Fibroblast of mammary gland (primary cell): ENCODE results near the gene DRG1.

Experiments
- DNase-seq: peaks from one replicate; pipeline ENCODE4 v3.0.0-alpha.2; 2010; ENCODE audit warnings: low read depth
- H3K4me3 ChIP-seq: 2 replicates; pipeline ENCODE4 v1.5.1; 2011; ENCODE audit warnings: low read depth, mild to moderate bottlenecking, low read length, moderate library complexity; ENCODE audit not compliant: control insufficient read depth
- CTCF ChIP-seq: conservative IDR thresholded peaks from 2 replicates; pipeline ENCODE4 v1.5.1; 2011; ENCODE audit warnings: low read depth, low read length, inconsistent platforms; ENCODE audit not compliant: control insufficient read depth, insufficient read depth

DRG1 gene

GRCh38 chr22:31440681-31441080, 41.3 kb downstream of the DRG1 start:
- TF ChIP-seq CTCF, result no peak
- H3K4me3 ChIP-seq, result no peak overlapping the region
- DNase-seq, result no peak

DNA sequence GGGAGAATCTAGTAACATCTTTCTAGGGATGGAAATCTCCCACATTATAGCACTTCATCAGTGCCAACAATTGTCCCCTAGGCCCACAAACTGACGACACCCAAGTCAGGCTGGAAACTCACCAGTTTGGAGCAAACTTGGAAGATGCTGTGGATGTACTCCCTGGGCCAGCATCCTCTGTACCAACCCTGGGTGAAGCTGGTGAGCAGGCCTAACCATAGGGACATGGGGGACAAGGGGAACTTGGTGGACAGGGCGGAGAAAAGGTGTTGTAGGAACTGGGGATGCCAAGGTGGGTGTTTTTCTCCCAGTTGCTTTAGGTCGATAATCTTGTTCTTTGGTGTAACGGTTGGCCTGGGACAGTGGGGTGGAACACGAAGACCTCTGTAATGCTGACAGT, 42.2 kb downstream of the DRG1 start:
- TF ChIP-seq CTCF, result no peak
- no peak for DNase-seq

GRCh38 chr22:31442768-31443489, 43.5 kb downstream of the DRG1 start:
- no peak for DNase-seq
- TF ChIP-seq CTCF, result no peak
- no peak overlapping the region for H3K4me3 ChIP-seq

More for the DNA sequence above, 42.2 kb downstream of the DRG1 start:
- H3K4me3 ChIP-seq, result no peak overlapping the region

GRCh38 chr22:31443516-31443915, 44.1 kb downstream of the DRG1 start:
- no peak for DNase-seq
- no peak overlapping the region for H3K4me3 ChIP-seq
- TF ChIP-seq CTCF, result no peak

GRCh38 chr22:31445642-31446041, 46.2 kb downstream of the DRG1 start:
- TF ChIP-seq CTCF, result no peak
- no peak for DNase-seq

GRCh38 chr22:31446208-31446607, 46.8 kb downstream of the DRG1 start:
- TF ChIP-seq CTCF, result no peak
- no peak for DNase-seq
- H3K4me3 ChIP-seq, result no peak overlapping the region

More at GRCh38 chr22:31445642-31446041, 46.2 kb downstream of the DRG1 start:
- no peak overlapping the region for H3K4me3 ChIP-seq
